ENCODE data around the gene ZFAND3.

GRCh38 chr6:37922563-37922962 is 103.0 kb downstream of the ZFAND3 start:
- no peak for TF ChIP-seq POLR2A (IDR thresholded peaks at IDR 0.05)
- TF ChIP-seq CTCF (IDR thresholded peaks at IDR 0.05) = no peak
- no peak for TF ChIP-seq EP300 (IDR thresholded peaks at IDR 0.05)
